Retina (tissue), 1 donor: ENCODE measurements around the gene BSCL2.
"Not testable (repeated sequence)": the region's sequence is repeated elsewhere in the genome, so short reads cannot be mapped to it uniquely, and the experiment has no call there.

Experiments
- DNase-seq: peaks from one replicate; pipeline ENCODE4 v3.0.0-alpha.2; 2016

The BSCL2 gene

DNA sequence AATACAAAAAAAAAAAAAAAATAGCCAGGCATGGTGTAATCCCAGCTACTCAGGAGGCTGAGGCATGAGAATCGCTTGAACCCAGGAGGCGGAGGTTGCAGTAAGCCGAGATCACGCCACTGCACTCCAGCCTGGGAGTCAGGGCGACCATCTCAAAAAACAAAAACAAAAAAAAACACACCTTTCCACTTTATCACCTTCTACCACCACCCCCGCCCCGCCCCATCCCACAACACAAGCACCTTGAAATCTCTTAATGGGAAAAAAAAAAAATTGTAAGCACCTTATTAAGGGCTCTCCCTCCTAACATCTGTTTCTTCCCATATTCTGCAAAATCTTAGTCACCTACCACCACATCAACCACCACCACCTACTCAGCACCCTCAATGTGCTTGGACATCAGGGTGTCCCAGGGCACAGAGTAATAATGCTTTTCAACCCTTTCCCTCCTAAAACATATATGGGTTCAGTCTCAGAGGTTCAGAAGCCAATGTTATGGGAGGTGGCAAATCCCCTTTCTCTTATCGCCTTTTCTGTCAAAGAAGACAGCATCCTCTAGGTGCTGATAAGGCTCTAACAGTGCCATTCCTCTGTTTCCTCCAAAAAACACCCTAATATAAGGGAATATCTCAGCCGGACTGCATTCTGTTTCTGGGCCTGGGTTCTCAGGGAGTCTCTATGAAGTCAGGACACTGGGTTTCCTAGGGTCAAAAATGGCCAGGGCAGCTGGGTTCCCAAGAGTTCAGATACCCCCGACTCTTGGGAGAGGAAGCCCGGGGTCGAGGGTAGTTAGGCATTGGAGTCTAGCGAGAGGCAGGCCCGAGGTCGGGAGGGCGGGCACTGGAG, 54.8 kb downstream of the BSCL2 start:
- DNase-seq = no peak

DNA sequence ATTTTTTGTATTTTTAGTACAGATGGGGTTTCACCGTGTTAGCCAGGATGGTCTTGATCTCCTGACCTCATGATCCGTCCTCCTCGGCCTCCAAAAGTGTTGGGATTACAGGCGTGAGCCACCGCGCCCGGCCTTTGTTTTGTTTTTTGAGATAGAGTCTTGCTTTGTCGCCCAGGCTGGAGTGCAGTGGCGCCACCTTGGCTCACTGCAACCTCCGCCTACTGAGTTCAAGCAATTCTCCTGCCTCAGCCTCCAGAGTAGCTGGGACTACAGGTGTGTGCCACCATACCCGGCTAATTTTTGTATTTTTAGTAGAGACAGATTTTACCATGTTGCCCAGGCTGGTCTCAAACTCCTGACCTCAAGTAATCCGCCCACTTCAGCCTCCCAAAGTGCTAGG, 56.9 kb downstream of the BSCL2 start:
- not testable (repeated sequence) for DNase-seq

DNA sequence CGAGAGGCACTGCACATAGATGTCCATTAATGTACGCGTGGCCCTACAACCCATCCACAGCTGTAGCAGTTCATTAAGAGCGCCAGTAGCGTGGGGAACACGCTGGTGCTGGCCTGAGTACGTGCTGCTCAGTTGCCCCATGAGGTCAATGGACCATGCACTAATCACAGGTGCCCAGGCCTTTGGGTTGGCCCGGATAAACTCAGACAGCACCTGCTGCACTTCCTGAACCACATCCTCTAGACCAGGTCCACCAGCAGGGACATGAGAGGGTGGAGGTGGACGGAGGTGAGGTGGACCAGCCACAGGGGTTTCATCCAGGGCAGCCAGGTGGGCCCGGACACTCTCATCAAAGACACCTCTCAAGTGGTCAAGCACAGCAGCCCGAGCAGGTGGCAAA, 57.7 kb downstream of the BSCL2 start:
- no peak for DNase-seq

DNA sequence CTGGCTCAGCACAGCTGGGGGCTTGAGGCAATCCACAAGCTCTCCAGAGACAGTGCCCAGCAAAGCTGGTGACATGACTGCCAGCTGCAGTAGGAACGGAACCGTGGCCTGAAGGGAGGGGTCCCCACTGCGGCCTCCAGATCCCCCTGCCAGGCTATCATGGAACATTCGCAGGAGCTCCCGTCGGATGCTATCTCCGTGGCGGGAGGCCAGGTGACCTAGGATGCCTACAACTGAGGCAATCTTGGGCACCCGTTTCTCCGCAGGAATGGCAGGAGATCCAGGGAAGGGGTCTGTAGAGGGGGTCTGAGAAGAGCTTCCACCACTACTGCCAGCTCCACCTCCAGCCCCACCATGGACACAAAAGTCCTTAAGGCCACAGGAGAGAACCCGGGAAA, 58.3 kb downstream of the BSCL2 start:
- no peak for DNase-seq

DNA sequence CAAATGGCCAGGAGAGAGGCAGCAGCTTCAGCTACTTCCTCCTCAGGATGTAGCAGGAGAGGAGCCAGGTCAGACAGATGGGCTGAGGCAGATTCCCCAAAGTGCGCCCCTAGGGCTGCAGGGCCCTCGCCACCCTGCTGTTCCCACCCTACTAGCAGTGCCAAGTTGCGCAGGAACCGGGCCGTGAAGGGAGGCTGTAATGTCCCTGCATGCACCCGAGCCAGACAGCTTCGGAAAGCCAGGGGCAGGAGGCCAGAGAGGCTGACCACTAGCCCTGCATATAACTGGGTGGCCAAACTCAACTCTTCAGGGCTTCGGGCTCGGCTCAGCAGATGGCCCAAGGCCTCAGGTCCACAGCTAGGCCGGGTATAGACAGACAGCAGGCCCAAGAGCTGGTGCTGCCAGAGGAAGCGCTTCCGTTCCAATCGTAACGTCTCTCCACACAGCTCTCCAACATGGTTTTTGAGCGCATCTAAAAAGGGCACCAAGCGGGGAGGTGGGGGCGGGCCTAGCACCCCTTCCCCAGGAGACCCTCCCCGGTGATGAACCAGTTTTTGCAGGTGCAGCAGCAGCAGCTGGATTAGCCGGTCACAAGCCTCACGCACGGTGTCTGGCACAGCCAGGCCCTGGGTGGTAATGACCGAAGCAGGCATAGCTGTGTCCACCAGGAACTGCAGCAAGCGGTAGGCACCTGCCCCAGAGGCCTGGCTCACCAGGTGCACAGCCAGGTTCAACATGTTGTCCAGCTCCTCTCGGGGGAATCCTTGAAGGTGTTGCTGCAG, 58.8 kb downstream of the BSCL2 start:
- DNase-seq = no peak

DNA sequence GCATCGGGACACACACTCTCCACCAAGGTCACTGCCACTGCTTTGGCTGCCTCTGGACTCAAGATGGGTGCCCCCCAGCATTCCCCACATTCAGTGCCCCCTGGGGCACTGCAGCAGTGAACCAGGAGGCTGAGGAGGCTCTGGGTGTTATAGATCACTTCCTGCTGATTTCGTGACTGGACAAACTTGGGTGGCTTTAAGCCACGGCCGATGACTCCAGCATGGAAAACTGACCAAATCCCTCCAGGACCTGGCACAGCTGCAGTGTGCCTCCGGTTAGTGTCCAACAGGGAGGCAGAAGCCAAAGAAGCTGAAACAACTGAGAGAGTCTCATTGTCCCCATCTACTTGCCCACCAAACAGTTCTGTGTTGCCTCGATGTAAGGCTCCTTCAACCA, 59.6 kb downstream of the BSCL2 start:
- no peak for DNase-seq

DNA sequence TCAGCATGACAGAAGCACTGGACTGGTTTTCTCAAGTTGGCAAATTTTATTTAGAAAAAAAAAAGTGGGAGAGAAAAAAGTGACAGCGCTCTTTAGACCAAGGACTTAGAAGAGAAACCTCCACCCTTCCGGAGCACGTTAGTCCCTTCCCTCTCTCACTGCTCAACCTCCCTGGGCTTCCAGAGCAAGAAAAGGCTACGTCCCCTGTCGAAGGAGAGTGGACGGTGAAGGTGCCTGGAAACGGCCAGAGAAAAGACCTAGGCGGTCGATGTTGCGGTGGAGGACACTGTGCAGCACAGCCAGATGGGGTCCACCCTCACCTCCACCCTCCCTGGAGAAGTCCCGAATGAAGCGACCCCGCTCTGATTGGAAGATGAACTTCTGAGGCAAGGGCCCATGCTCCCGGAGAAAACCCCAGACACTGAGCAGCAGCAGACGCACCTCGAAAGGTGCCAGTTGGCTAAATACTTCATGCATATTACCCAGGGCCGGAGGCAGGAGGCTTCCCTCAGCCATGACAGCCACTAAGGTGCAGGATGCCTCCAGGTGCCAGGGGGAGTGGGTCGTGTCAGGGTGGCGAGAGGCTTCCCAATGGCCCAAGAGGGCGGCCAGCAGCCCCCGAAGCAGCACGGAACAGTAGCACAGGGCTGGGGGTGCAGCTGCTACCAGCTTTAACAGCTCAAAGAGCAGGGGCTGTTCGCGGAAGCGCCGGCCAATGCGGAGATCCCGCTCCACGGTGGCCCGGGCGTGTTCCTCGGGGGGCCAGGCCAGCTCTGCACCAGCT, 60.2 kb downstream of the BSCL2 start:
- no peak for DNase-seq

DNA sequence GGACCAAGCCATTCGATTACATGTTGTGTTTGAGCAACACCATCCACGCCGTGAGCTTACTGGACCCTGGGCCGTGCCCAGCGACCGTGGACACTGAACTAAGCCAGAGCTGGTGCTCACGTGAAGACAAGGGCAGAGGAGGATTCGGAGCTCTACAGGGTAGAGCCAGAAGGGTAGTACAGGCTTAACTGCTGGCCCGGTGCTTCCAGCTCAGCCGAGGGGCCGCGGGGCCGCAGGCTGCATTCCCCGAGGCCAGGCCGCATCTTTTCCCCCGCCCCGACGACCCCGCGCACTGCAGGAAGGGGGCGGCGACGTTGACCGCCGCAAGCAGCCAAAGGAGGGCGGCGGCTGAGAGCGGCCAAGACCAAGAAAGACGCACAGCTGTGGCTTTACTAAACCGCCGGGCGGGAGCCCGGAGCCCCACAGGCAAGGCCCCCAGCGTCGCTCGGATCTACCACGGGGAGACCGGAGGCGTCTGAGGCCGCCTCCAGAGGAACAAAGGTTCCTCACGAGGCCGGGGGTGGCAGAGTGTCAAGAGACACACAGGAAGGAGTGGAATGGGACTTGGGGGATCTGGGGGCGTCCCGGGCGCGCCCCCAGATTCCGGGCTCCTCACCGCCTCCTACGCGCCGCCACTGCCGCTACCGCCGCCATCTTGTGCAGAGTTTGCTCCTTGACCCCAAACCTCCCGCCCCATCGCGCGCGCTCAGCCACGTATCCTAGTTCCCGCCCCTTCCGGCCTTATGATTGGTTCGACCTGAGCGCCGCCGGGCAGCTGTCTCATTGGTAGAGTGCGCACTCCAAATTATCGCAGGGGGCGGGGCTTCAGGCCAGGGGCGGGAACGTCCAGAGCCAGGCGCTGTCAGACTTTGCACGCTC, 61.0 kb downstream of the BSCL2 start, which contains the start of gene GANAB:
GANAB (minus strand) TSS at position 668 of the 879 bp plus-strand sequence; CDS start at position 654, 14 bp downstream.
- DNase-seq = peak; percentile 96

DNA sequence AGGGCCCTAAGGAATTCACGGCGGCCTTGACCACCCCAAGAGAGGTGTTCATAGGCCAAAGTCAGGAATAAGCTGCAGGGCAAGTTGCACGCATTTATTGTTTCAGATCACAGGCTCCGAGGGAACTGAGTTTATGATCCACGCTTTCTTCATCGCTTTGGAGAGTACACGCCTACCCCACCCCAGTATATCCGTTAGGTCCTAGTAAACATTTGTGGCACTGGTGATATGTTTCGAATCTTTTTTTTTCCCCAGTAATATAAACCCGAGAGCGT, 61.6 kb downstream of the BSCL2 start:
- no peak for DNase-seq

DNA sequence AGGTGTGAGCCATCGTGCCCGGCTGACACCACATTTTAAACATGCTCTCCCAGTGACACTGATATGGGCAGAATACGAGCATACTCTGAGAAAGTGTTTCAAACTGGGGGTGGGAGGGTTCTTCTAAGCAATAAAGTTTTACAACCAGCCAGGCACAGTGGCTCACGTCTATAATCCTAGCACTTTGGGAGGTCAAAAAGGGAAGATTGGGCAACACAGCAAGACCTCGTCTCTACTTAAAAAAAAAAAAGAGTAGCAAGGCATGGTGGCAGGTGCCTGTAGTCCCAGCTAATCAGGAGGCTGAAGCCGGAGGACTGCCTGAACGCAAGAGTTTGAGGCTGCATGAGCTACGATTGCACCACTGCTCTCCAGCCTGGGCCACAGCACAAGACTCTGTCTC, 63.0 kb downstream of the BSCL2 start:
- DNase-seq = no peak
